Glutamatergic neuron (in vitro differentiated cells): ENCODE results near the gene PATE4. TPM values are rescaled to one million over a fixed set of nuclear protein-coding genes. Genes with fewer than 3 reads are reported as not detected.

Source experiments
- DNase-seq: peaks from one replicate; pipeline ENCODE4 v3.0.0; 2022
- H3K27ac Mint-ChIP-seq: one replicate; pipeline ENCODE4 v1.8.0; 2020; ENCODE audit warnings: mild to moderate bottlenecking, mixed read lengths, inconsistent platforms; ENCODE audit not compliant: unreplicated experiment
- H3K27me3 Mint-ChIP-seq: one replicate; pipeline ENCODE4 v1.8.0; 2020; ENCODE audit warnings: mild to moderate bottlenecking, moderate library complexity, mixed read lengths, inconsistent platforms; ENCODE audit not compliant: unreplicated experiment
- H3K36me3 Mint-ChIP-seq: one replicate; pipeline ENCODE4 v1.8.0; 2020; ENCODE audit warnings: mild to moderate bottlenecking, mixed read lengths, inconsistent platforms; ENCODE audit not compliant: unreplicated experiment
- H3K4me1 Mint-ChIP-seq: one replicate; pipeline ENCODE4 v1.8.0; 2020; ENCODE audit warnings: mild to moderate bottlenecking, low read depth, mixed read lengths, inconsistent platforms; ENCODE audit not compliant: unreplicated experiment
- H3K4me3 Mint-ChIP-seq: one replicate; pipeline ENCODE4 v1.8.0; 2020; ENCODE audit warnings: mild to moderate bottlenecking, mixed read lengths, inconsistent platforms; ENCODE audit not compliant: unreplicated experiment
- H3K9me3 Mint-ChIP-seq: one replicate; pipeline ENCODE4 v1.8.0; 2020; ENCODE audit warnings: mild to moderate bottlenecking, moderate library complexity, mixed read lengths, inconsistent platforms; ENCODE audit not compliant: unreplicated experiment
- total RNA-seq: library from RNA; stranded (reverse); fragmentation: NEBNext Ultra II Directional; extraction: Animal tissue kit (Norgen Biotek cat#: 25700); gene quantifications from one replicate; pipeline ENCODE4 v1.2.1, GENCODE V29; 2021; ENCODE audit not compliant: unreplicated experiment
- TF ChIP-seq, protein P1 (sequence below): fragments of 200-600 bp; sonication (generic); IDR thresholded peaks from one replicate; pipeline ENCODE4 v1.5.0; 2021; ENCODE audit not compliant: partially characterized antibody, unreplicated experiment

PATE4 gene
- total RNA-seq, 1 donor from 2014 or later, result not detected

DNA sequence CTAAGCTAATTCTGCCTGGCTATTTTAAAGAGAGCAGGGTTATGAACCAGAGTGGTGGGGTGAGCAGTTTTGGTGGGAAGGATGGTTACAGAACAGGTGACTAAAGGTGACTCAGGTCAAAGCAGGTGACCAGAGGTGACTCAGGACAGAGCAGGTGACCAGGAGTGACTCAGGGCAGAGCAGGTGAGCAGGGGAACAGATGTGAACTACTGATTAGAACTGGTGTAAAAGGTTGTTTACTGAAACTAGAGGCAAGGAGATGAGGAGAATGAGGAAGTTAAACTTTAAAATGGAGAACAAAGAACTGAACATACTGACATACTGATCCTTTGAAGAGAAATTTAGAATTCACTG is 39.0 kb downstream of the PATE4 start:
- H3K27ac Mint-ChIP-seq, result no peak overlapping the region
- TF ChIP-seq, protein P1, sequence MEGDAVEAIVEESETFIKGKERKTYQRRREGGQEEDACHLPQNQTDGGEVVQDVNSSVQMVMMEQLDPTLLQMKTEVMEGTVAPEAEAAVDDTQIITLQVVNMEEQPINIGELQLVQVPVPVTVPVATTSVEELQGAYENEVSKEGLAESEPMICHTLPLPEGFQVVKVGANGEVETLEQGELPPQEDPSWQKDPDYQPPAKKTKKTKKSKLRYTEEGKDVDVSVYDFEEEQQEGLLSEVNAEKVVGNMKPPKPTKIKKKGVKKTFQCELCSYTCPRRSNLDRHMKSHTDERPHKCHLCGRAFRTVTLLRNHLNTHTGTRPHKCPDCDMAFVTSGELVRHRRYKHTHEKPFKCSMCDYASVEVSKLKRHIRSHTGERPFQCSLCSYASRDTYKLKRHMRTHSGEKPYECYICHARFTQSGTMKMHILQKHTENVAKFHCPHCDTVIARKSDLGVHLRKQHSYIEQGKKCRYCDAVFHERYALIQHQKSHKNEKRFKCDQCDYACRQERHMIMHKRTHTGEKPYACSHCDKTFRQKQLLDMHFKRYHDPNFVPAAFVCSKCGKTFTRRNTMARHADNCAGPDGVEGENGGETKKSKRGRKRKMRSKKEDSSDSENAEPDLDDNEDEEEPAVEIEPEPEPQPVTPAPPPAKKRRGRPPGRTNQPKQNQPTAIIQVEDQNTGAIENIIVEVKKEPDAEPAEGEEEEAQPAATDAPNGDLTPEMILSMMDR, result no peak
- DNase-seq, result no peak

DNA sequence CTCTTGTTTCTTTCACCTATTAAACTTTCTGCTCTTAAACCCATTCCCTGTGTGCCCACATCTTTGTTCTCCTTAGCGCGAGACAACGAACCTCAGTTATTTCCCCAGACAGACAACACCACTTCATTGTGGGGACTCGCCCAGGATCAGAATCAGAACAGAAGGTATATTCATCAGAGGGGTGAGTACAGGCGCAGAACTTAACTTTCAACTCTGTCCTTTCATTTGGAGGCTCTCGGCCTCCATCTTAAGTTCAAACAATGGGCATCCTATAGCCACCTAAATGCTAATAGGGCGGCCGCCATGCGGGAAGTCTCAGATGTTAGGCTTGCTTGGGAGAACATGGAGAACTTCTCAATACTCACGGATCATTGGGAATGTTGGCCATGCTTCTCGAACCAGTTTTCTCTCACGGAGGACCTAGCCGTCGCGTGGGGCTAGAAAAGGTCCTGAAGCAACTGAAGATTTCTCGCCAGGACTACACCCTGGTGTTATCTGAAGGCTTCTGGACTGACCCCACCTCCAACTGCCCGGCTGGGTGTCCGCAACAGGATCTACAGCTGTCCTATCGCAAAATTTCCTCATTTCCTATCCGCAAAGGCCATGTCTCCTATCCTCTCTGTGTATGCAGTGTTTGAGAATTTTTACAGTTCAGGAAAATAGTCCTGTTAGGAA is 40.9 kb downstream of the PATE4 start:
- no peaks in the 10 kb centered on the region for H3K36me3 Mint-ChIP-seq
- no peak overlapping the region for H3K4me3 Mint-ChIP-seq
- TF ChIP-seq, protein P1, result no peak

More for the DNA sequence above, 39.0 kb downstream of the PATE4 start:
- peak overlapping the region; percentile 28 for H3K4me3 Mint-ChIP-seq
- no peaks in the 10 kb centered on the region for H3K4me1 Mint-ChIP-seq
- no peaks in the 10 kb centered on the region for H3K36me3 Mint-ChIP-seq
- peaks cover 3% of the 10 kb centered on the region for H3K9me3 Mint-ChIP-seq
- H3K27me3 Mint-ChIP-seq, result peaks cover 2% of the 10 kb centered on the region

DNA sequence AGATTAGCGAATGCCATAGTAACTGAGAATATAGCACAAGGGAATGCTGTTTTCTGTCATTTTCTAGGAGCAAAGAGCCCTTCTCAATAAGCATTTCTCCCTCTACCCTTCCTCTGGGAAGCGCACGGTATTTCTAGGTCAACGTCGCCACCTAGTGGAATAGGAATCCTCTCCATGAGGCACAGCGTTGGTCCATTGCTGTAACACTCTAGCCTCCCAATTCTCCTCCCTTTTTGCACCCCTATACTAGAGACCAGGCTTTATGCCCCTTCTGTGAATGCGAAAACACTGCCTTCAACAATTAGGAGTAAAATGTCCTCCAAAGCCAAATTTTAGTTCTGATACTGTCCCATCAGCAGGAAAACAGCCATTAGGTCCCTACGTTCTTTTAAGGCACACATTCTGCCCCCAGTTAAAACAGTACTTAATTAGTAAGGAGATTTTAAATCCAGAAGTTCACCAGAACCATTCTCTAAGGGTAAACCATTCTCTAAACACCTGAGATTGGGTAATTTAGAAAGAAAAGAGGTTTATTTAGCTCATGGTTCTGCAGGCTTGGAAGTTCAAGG is 41.5 kb downstream of the PATE4 start:
- no peaks in the 10 kb centered on the region for H3K4me1 Mint-ChIP-seq
- H3K9me3 Mint-ChIP-seq, result peaks cover 3% of the 10 kb centered on the region
- H3K4me3 Mint-ChIP-seq, result no peak overlapping the region
- TF ChIP-seq, protein P1, result peak; percentile 75
- H3K36me3 Mint-ChIP-seq, result no peaks in the 10 kb centered on the region
- H3K27me3 Mint-ChIP-seq, result peaks cover 2% of the 10 kb centered on the region
- peak; percentile 65 for DNase-seq
- no peak overlapping the region for H3K27ac Mint-ChIP-seq

More for the DNA sequence above, 40.9 kb downstream of the PATE4 start:
- H3K9me3 Mint-ChIP-seq, result peaks cover 3% of the 10 kb centered on the region
- H3K4me1 Mint-ChIP-seq, result no peaks in the 10 kb centered on the region
- H3K27me3 Mint-ChIP-seq, result peaks cover 2% of the 10 kb centered on the region
- no peak for DNase-seq
- no peak overlapping the region for H3K27ac Mint-ChIP-seq

DNA sequence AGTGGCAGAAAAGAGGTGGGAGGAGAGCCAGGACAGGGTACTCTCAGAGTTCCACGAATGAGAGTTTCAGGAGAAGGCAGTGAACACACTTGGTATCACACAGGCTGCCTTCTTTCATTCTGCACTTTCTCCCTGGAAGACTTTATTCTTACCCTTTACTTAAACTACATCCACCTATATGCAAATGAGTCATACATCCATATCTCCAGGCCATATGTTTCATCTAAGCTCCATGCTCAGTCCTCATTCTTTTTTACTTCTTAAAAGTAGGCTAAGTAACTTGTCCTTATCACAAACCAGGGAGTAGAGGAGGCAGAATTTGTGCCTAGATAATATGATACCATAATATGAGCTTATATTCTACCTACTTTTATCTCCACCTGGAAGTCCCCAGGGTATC is 48.2 kb downstream of the PATE4 start:
- no peaks in the 10 kb centered on the region for H3K9me3 Mint-ChIP-seq
- TF ChIP-seq, protein P1, result no peak

DNA sequence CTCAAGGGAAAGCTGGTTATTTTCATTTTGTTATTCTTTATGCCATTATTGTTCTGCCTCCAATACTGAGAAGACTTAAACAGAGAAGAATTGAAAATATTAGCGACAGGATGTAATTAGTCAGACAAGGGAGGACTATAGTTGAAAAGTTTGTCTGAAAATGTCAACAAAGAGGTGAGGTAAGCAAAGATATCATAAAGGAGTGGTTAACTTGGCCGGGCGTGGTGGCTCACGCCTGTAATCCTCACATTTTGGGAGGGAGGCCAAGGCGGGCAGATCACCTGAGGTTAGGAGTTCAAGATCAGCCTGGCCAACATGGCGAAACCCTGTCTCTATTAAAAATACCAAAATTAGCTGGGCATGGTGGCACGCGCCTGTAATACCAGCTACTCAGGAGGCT is 50.3 kb downstream of the PATE4 start:
- TF ChIP-seq, protein P1, result no peak
- peaks cover 4% of the 10 kb centered on the region for H3K9me3 Mint-ChIP-seq
- H3K4me3 Mint-ChIP-seq, result no peak overlapping the region
- no peak for DNase-seq
- H3K27ac Mint-ChIP-seq, result no peak overlapping the region
- H3K27me3 Mint-ChIP-seq, result peaks cover 3% of the 10 kb centered on the region
- peaks cover 2% of the 10 kb centered on the region for H3K4me1 Mint-ChIP-seq
- no peaks in the 10 kb centered on the region for H3K36me3 Mint-ChIP-seq

More for the DNA sequence above, 48.2 kb downstream of the PATE4 start:
- no peak overlapping the region for H3K4me3 Mint-ChIP-seq
- no peak overlapping the region for H3K27ac Mint-ChIP-seq
- DNase-seq, result no peak
- no peaks in the 10 kb centered on the region for H3K36me3 Mint-ChIP-seq
- no peaks in the 10 kb centered on the region for H3K4me1 Mint-ChIP-seq
- no peaks in the 10 kb centered on the region for H3K27me3 Mint-ChIP-seq
